MCF 10A (cell line): ENCODE data around the gene KTI12. TPM values are rescaled to one million over a fixed set of nuclear protein-coding genes. Genes with fewer than 3 reads are reported as not detected.
"Not testable (repeated sequence)": the region's sequence is repeated elsewhere in the genome, so short reads cannot be mapped to it uniquely, and the experiment has no call there.

ENCODE experiments used
- BruUV-seq: library from RNA; stranded (reverse); fragments of 400-500 nt; replicated peaks from 2 replicates; lab custom pipeline; 2021; lab: Mats Ljungman, UMichigan
- CTCF ChIA-PET: fragments of 300-600 bp; sonication (Branson Sonifier 250); formaldehyde crosslinking; extraction: SDS; loops from one replicate; lab custom pipeline; 2021; ENCODE audit warnings: antibody characterized with exemption, inconsistent platforms; lab: Yijun Ruan, JAX
- POLR2A ChIA-PET: fragments of 300-600, 350-650 bp; sonication (Branson Sonifier 250); formaldehyde crosslinking; extraction: SDS; loops from one replicate; lab custom pipeline; 2020; ENCODE audit warnings: antibody characterized with exemption, inconsistent platforms; lab: Yijun Ruan, JAX
- DNase-seq: peaks from one replicate; pipeline ENCODE4 v3.0.0-alpha.2; 2018; ENCODE audit not compliant: unreplicated experiment
- H3K27ac Mint-ChIP-seq: one replicate; pipeline ENCODE4 v1.8.0; 2022; ENCODE audit warnings: mild to moderate bottlenecking, low read depth, mixed read lengths; ENCODE audit not compliant: unreplicated experiment
- H3K27me3 Mint-ChIP-seq: one replicate; pipeline ENCODE4 v1.8.0; 2022; ENCODE audit warnings: mixed read lengths; ENCODE audit not compliant: insufficient read depth, unreplicated experiment
- H3K36me3 Mint-ChIP-seq: one replicate; pipeline ENCODE4 v1.8.0; 2022; ENCODE audit warnings: mild to moderate bottlenecking, moderate library complexity, mixed read lengths; ENCODE audit not compliant: insufficient read depth, unreplicated experiment
- H3K4me1 Mint-ChIP-seq: one replicate; pipeline ENCODE4 v1.8.0; 2022; ENCODE audit warnings: mixed read lengths; ENCODE audit not compliant: insufficient read depth, unreplicated experiment
- H3K4me3 Mint-ChIP-seq: one replicate; pipeline ENCODE4 v1.8.0; 2022; ENCODE audit warnings: mild to moderate bottlenecking, moderate library complexity, mixed read lengths; ENCODE audit not compliant: unreplicated experiment
- H3K9me3 Mint-ChIP-seq: one replicate; pipeline ENCODE4 v1.8.0; 2022; ENCODE audit warnings: mixed read lengths; ENCODE audit not compliant: unreplicated experiment
- intact Hi-C: fragments of 100-400 bp; cut with micrococcal nuclease; formaldehyde crosslinking; loops from 2 replicates; pipeline ENCODE4 v1.14.1; 2022
- total RNA-seq: library from RNA; stranded (reverse); gene quantifications from 2 replicates; pipeline ENCODE4 v1.2.3, GENCODE V29; 2022
- TF ChIP-seq, protein P1 (sequence below): fragments of 200-600 bp; IDR thresholded peaks from one replicate; pipeline ENCODE4 v1.8.0; 2022; ENCODE audit warnings: antibody characterized with exemption, mild to moderate bottlenecking; ENCODE audit not compliant: unreplicated experiment

Gene KTI12
- total RNA-seq, 1 experiment from 2014 or later = 7.0 TPM

GRCh38 chr1:52007215-52008002 lies 26.2 kb downstream of the KTI12 start:
- H3K4me1 Mint-ChIP-seq = no peaks in the 10 kb centered on the region
- DNase-seq = no peak
- no TSS peak for BruUV-seq
- no peaks in the 10 kb centered on the region for H3K9me3 Mint-ChIP-seq
- H3K27ac Mint-ChIP-seq = no peak overlapping the region
- intact Hi-C loops = no loop called here
- TF ChIP-seq, protein P1, sequence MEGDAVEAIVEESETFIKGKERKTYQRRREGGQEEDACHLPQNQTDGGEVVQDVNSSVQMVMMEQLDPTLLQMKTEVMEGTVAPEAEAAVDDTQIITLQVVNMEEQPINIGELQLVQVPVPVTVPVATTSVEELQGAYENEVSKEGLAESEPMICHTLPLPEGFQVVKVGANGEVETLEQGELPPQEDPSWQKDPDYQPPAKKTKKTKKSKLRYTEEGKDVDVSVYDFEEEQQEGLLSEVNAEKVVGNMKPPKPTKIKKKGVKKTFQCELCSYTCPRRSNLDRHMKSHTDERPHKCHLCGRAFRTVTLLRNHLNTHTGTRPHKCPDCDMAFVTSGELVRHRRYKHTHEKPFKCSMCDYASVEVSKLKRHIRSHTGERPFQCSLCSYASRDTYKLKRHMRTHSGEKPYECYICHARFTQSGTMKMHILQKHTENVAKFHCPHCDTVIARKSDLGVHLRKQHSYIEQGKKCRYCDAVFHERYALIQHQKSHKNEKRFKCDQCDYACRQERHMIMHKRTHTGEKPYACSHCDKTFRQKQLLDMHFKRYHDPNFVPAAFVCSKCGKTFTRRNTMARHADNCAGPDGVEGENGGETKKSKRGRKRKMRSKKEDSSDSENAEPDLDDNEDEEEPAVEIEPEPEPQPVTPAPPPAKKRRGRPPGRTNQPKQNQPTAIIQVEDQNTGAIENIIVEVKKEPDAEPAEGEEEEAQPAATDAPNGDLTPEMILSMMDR = no peak
- H3K4me3 Mint-ChIP-seq = no peak overlapping the region
- CTCF ChIA-PET = no interaction called here
- POLR2A ChIA-PET = interaction anchor here (0.9 kb wide), 1 partner anchor 199 kb away, joined by 3 read pairs; no protein-coding TSS in a partner anchor
- no peaks in the 10 kb centered on the region for H3K27me3 Mint-ChIP-seq
- no peaks in the 10 kb centered on the region for H3K36me3 Mint-ChIP-seq

- not testable (repeated sequence) for H3K27ac Mint-ChIP-seq, H3K4me3 Mint-ChIP-seq, BruUV-seq
Measured at GRCh38 chr1:52006081-52006553, 27.5 kb downstream of the KTI12 start.

GRCh38 chr1:52005548-52005947 lies 28.1 kb downstream of the KTI12 start:
- DNase-seq, H3K27me3 Mint-ChIP-seq, H3K9me3 Mint-ChIP-seq, intact Hi-C loops, H3K27ac Mint-ChIP-seq, H3K36me3 Mint-ChIP-seq, H3K4me1 Mint-ChIP-seq, BruUV-seq, H3K4me3 Mint-ChIP-seq: not testable (repeated sequence)
- CTCF ChIA-PET = interaction anchor here (0.6 to 3.3 kb wide), 6 partner anchors 108 to 1332 kb away, joined by 3 to 30 read pairs (median 4); no protein-coding TSS in a partner anchor
- POLR2A ChIA-PET = interaction anchor here (0.5 to 0.6 kb wide), 2 partner anchors 109 to 670 kb away, joined by 3 to 5 read pairs; no protein-coding TSS in a partner anchor

More at GRCh38 chr1:52006081-52006553, 27.5 kb downstream of the KTI12 start:
- H3K9me3 Mint-ChIP-seq, H3K4me1 Mint-ChIP-seq, DNase-seq, POLR2A ChIA-PET, H3K36me3 Mint-ChIP-seq, intact Hi-C loops, H3K27me3 Mint-ChIP-seq: not testable (repeated sequence)
- CTCF ChIA-PET = interaction anchor here (3.3 kb wide), 1 partner anchor 109 kb away, joined by 30 read pairs; no protein-coding TSS in a partner anchor

GRCh38 chr1:52003877-52004276 lies 29.7 kb downstream of the KTI12 start:
- intact Hi-C loops = no loop called here
- TF ChIP-seq, protein P1 = no peak
- Mint-ChIP-seq H3K27ac (no peak overlapping the region), H3K4me3 (no peak overlapping the region), H3K36me3 (no peaks in the 10 kb centered on the region), H3K4me1 (no peaks in the 10 kb centered on the region), H3K9me3 (no peaks in the 10 kb centered on the region), H3K27me3 (no peaks in the 10 kb centered on the region)
- BruUV-seq = no TSS peak
- ChIA-PET POLR2A (no interaction called here), CTCF (interaction anchor here (0.6 to 3.3 kb wide), 3 partner anchors 71 to 723 kb away, joined by 3 to 30 read pairs (median 4); no protein-coding TSS in a partner anchor)
- DNase-seq = no peak
